Measurements from ENCODE around the gene FGF11.
A peak's percentile ranks its signal among the peaks of the same experiment; 100 is the strongest.

FGF11 gene

GRCh38 chr17:7439462-7440112 lies at the start of gene FGF11:
TSS of gene FGF11 (plus strand) at chr17:7439512. CDS start at chr17:7439621, 109 bp downstream.
- peak; percentile 33 for DNase-seq

DNA sequence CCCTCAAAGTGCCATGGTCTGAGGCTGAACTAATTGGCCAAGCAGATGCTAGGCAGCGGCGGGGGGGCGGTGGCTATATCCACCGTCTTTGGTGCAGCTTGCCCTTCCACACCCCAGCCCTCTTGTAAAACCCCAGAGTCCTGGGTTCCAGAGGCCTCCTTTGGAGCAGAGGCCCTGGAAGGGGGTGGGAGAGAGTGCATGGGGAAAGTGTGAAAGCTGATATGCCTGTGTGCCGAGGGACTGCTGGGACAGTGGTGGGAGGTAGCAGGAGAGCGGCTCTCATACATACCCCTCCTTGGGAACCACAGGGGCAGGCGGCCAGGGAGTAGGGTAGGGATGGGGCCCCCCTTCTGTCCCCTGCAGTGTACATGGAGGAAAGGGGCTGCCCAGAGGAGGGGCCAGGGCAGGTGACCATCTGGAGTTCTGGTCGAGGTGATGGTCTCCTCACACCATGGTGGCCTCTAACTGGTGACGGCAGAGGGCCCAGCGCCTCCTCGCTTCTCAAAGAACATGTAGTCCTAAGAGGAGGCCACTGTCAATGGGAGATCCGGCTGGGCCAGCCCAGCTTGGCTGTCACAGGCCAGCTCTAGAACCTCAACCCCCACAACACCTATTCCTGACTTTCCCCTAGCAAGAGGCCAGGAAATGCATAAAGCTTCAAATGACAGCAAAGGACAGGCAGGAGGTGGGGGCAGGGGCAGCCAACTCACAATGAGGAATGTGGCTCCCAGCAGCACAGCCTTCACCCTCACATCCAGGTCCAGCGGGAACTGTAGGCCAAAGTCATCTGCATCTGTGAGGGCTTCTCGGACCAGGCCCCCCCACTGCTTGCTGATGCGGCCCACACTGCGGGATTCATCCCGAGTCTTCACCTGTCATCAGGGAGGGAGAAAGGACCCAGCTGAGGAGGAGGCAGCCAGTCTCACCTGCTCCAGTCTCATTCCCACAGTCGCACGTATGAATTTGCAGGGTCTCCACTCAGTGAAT lies 49.1 kb upstream of the FGF11 start:
- no peak for DNase-seq

- no peak for DNase-seq
These were observed 48.0 kb upstream of the FGF11 start for GRCh38 chr17:7391307-7391706.

GRCh38 chr17:7392696-7393612 lies 46.4 kb upstream of the FGF11 start:
- no peak for DNase-seq

DNA sequence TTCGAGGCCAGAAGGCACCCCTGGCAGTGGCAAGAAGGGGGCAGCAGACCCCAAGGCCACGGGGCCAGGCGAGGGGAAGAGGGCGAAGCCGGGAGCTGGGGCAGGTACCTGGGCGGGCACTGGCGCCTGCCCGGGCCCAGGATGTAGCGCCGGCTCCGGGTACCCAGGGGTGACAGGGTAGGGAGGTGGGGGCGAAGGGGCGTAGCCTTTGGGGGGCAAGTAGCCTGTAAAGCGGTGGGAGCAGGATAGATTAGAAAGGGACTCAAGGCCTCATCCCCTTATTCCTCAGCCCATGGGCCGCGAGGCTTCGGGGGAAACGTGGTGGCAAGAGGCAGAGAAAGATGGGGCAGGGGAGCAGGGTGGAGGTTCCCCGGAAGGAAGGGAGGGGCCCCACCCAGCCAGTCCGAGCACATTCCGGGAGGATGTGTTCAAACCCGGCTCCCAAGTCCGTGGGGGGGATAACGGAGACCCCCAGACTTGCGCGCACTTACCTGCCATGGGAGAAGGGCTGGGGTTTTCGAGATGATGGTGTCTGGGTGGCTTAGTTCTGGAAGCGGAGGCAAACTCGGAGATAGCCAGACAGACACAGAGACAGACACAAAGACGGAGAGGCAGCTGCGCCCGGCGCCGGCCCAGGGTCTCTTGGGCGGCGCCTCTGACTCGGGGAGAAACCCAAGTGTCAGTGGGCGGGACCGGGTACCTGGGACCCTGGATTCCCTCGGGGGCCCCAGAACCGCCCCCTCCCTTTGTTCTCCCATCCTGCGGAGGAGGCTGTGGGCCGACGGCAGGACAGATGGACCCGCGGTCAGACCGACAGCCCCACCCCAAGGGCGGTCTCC lies 45.5 kb upstream of the FGF11 start:
- DNase-seq = peak; percentile 61

- DNase-seq = peak; percentile 90
These were observed 44.7 kb upstream of the FGF11 start, which contains the start of gene PLSCR3 for GRCh38 chr17:7394452-7395191. TSS of gene PLSCR3 (minus strand) at chr17:7394525. CDS start at chr17:7394110, 415 bp downstream.

DNA sequence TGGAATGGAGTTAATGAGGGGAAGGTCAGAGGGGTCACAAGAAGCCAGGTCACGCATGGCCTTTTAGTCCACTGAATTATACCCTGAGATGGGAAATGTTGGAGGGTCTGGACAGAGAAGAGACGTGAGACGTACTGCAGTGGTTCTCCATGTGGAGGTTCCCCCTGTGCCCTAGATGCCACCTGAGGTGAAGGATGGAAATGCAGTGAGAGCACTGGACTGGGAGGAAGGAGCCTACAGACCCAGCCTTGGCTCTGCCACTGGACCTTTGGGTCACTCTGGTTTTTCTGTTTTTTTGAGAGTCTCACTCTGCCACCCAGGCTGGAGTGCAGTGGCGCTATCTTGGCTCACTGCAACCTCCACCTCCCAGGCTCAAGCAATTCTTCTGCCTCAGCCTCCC lies 43.2 kb upstream of the FGF11 start:
- DNase-seq = no peak

GRCh38 chr17:7398612-7399011 lies 40.7 kb upstream of the FGF11 start:
- DNase-seq = no peak

DNA sequence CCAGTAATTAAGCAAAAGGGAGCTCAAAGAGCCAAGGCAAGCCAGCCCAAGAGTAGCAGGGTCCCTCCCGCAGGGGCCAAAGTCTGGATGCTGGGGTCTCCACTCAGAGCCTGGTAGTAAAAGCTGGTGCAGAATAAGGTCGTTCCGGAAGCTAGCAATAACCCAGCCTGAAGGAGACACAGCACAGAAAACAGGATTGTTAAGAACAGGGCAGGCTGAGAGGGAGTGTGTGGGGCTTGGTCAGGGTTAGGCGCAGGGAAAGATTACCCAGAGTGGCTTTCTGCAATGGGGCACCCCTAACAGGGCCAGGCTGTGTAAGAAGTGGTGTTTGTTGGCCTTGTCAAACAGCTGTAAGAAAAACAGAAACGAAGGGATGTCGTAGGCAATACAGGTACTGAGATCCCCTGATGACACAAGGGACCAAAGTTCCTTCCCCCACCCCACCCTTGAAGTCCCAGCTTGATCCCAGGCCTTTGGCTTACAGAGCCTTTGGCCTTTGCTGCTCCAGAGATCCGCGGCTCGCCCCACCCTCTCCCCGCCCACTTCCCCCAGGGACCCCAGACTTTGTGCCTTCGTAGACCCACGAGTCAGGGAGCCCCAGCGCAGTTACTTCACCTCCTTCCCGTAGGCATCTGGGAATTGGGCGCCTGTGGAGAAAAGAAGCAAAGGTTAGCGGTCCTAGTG lies 36.1 kb upstream of the FGF11 start:
- DNase-seq = no peak

DNA sequence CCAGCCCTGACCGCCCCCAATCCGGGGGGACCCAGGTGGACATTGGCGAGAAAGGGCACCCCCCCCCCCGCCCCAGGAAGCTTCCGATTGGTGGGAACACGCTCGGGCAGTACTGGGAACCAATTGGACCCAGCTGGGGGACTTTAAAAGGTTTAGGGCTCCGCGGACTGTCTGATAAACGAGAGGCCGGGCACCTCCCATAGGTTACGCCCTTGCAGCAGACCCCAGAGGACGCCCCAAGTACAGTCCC lies 35.7 kb upstream of the FGF11 start:
- no peak for DNase-seq

DNA sequence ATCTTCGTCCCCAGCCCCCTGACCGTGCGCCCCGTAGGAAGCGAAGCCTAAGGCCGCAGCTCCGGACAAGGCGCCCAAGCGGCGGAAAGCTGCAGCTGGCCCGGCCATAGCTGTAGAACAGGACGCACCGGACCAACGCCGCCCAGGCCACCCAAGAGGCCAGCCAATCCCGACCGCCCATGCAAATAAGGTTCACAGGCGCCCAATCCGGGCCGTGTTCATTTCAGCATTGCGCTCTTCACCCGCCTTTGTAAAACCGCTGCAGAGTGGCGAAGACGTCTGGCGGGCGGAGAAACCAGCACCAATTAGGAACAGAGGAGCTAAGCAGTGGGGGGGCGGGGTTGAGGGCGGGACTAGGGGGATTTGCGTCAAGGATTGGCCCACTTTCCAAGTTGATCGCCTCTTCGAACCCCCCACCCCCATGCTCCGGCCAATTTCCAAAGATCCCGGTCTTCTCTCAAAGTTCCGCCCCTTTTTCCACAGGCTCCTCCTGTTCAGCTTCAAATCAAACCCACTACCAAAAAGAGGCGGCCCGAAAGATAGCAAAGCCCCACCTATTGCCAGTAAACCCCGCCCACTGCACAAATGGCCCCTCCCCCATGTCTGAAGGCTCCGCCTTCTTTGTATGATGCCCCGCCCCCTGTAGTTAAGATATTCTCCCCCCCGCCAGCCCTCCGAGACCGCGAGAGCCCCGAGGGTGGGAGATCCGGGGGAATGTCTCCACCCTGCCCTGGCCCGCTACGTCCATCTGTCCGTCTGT lies 35.2 kb upstream of the FGF11 start, which contains the start of gene TMEM256:
TSS of gene TMEM256 (minus strand) at position 121 of the 760 bp plus-strand sequence. CDS start at position 108, 13 bp downstream.
- DNase-seq = peak; percentile 100

GRCh38 chr17:7404737-7405349 lies 34.5 kb upstream of the FGF11 start:
- no peak for DNase-seq

- DNase-seq = no peak
These were observed 33.7 kb upstream of the FGF11 start for GRCh38 chr17:7405350-7406234.

DNA sequence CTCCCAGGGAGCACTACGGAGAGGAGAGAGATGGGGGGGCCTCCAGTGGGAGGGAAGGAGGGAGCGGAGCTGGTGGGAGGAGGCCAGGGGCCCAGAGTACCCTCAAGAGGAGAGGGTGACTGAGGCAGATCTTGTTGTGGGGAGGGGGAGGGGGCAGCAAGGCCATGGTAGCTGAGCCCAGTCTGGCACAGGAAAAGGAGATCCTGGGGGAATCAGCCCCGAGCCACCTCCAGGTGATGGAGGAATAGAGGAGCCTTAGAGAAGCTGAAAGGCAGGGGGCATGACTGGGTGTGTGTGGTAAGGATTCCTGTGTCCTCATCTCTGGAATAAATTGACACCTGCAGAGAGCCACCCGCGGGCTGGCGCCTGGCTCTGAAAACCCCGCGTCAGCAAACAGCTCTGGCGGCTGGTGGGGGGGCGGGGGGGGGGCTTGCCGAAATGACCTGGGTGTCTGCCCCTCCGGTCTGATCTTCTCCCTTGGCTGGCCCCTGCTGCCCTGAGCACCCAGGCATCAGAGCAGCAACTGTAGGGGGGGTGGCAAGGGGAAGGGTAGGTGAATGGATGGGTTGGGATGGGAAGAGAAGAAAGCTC lies 33.0 kb upstream of the FGF11 start:
- no peak for DNase-seq

GRCh38 chr17:7407082-7407481 lies 32.2 kb upstream of the FGF11 start:
- DNase-seq = no peak

GRCh38 chr17:7407485-7408251 lies 31.6 kb upstream of the FGF11 start, which contains the start of gene NLGN2:
TSS of gene NLGN2 (plus strand) at chr17:7407845. CDS start at chr17:7408256, 411 bp downstream.
- DNase-seq = no peak

GRCh38 chr17:7408252-7408727 lies 31.0 kb upstream of the FGF11 start:
- DNase-seq = no peak
